Activated naive CD8-positive, alpha-beta T cell treated with anti-CD3 and anti-CD28 coated beads for 36 hours (primary cell): ENCODE results near the gene LENG8. TPM values are rescaled to one million over a fixed set of nuclear protein-coding genes. Genes with fewer than 3 reads are reported as not detected.

Experiments
- total RNA-seq, 2 experiments: library from RNA; stranded (reverse); gene quantifications; one replicate each; pipeline ENCODE4 v1.2.3, GENCODE V29; 2021

The LENG8 gene
- total RNA-seq, 2 experiments from 2014 or later, result 101 to 108 TPM

Other genes with a start within 250 kb of the LENG8 start
- gene RPS9, start 248.3 kb upstream of the LENG8 start, total RNA-seq, result 1,000 to 10,000 TPM; 1,783 to 1,787 TPM
- not detected for gene LILRB3, start 226.2 kb upstream of the LENG8 start, total RNA-seq
- not detected for gene LILRA6, start 206.4 kb upstream of the LENG8 start, total RNA-seq
- not detected for gene LILRB5, start 191.9 kb upstream of the LENG8 start, total RNA-seq
- not detected for gene LILRB2, start 168.1 kb upstream of the LENG8 start, total RNA-seq
- not detected for gene LILRA5, start 136.0 kb upstream of the LENG8 start, total RNA-seq
- under 1 TPM in 1 of 2 experiments, not detected in 1; 0.40 TPM for gene LILRA4, start 110.0 kb upstream of the LENG8 start, total RNA-seq
- 10 to 100 TPM in 1 of 2 experiments, 1 to 10 TPM in 1; 9.0 to 10.1 TPM for gene LAIR1, start 84.3 kb upstream of the LENG8 start, total RNA-seq
- 1 to 10 TPM in 1 of 2 experiments, under 1 TPM in 1; 0.98 to 1.8 TPM for gene TTYH1, start 33.7 kb upstream of the LENG8 start, total RNA-seq
- gene LENG9, start 14.6 kb downstream of the LENG8 start, total RNA-seq, result 1 to 10 TPM; 4.3 to 4.9 TPM
- gene CDC42EP5, start 24.1 kb downstream of the LENG8 start, total RNA-seq, result under 1 TPM in 1 of 2 experiments, not detected in 1; 0.34 TPM
- gene LAIR2, start 53.6 kb downstream of the LENG8 start, total RNA-seq, result 1 to 10 TPM; 1.8 to 2.4 TPM
- gene LILRA2, start 124.6 kb downstream of the LENG8 start, total RNA-seq, result not detected
- gene LILRA1, start 144.4 kb downstream of the LENG8 start, total RNA-seq, result not detected
- gene LILRB1, start 181.3 kb downstream of the LENG8 start, total RNA-seq, result under 1 TPM; 0.25 to 0.72 TPM
- gene LILRB4, start 213.8 kb downstream of the LENG8 start, total RNA-seq, result not detected